GOT3 (cell line): Measurements from ENCODE around the gene SSH2.
"Not testable (repeated sequence)": the region's sequence is repeated elsewhere in the genome, so short reads cannot be mapped to it uniquely, and the experiment has no call there.

Experiments
- DNase-seq: peaks from one replicate; lab custom pipeline; 2025; ENCODE audit warnings: mixed read lengths; lab: John Stamatoyannopoulos, UW

SSH2 gene

GRCh38 chr17:29659155-29659554 is 270.9 kb downstream of the SSH2 start:
- no peak for DNase-seq

GRCh38 chr17:29655323-29655722 is 274.7 kb downstream of the SSH2 start:
- DNase-seq: no peak

GRCh38 chr17:29653995-29654714 is 275.9 kb downstream of the SSH2 start:
- DNase-seq: no peak

GRCh38 chr17:29652976-29653375 is 277.1 kb downstream of the SSH2 start:
- no peak for DNase-seq

- not testable (repeated sequence) for DNase-seq
Observed at GRCh38 chr17:29651913-29652312, 278.1 kb downstream of the SSH2 start.

- DNase-seq: no peak
Observed at GRCh38 chr17:29650396-29650795, 279.6 kb downstream of the SSH2 start.

- no peak for DNase-seq
Observed at GRCh38 chr17:29649359-29649758, 280.7 kb downstream of the SSH2 start.

- no peak for DNase-seq
Observed at GRCh38 chr17:29648005-29648404, 282.0 kb downstream of the SSH2 start.

GRCh38 chr17:29645515-29646051 is 284.4 kb downstream of the SSH2 start:
- no peak for DNase-seq

- no peak for DNase-seq
Observed at GRCh38 chr17:29643817-29644160, 286.2 kb downstream of the SSH2 start.

GRCh38 chr17:29642171-29642611 is 287.8 kb downstream of the SSH2 start:
- no peak for DNase-seq

- no peak for DNase-seq
Observed at GRCh38 chr17:29640981-29641642, 288.9 kb downstream of the SSH2 start.

- no peak for DNase-seq
Observed at GRCh38 chr17:29640413-29640812, 289.6 kb downstream of the SSH2 start.

GRCh38 chr17:29633886-29634285 is 296.1 kb downstream of the SSH2 start:
- DNase-seq: no peak

- no peak for DNase-seq
Observed at GRCh38 chr17:29630630-29631193, 299.3 kb downstream of the SSH2 start.

- DNase-seq: no peak
Observed at GRCh38 chr17:29629839-29630238, 300.2 kb downstream of the SSH2 start.

GRCh38 chr17:29628644-29629043 is 301.4 kb downstream of the SSH2 start:
- no peak for DNase-seq

- no peak for DNase-seq
Observed at GRCh38 chr17:29627951-29628350, 302.1 kb downstream of the SSH2 start.

GRCh38 chr17:29625037-29625750 is 304.8 kb downstream of the SSH2 start:
- no peak for DNase-seq

GRCh38 chr17:29624586-29624985 is 305.4 kb downstream of the SSH2 start:
- no peak for DNase-seq

GRCh38 chr17:29623283-29623647 is 306.8 kb downstream of the SSH2 start:
- DNase-seq: no peak
